ENCODE data around the gene TMEM92.

Gene TMEM92

DNA sequence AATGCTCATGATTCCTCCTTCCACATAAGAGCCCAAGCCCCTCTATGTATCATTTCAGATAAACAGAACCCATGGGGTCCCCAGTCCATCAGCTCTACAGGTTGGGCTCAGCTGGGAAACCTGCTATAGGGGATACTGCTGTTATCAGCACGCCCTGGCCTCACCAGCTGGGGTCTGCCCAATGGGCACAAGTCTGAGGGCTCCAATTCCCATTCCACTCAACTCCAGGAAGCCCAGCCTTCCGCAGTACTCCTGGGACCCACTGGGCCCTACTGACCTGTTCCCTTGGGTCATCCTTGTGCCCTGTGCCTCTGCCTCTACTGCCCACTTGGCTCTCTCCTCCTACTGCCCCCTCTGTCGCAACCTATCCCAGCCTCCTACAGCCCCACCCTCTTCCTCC, 55.5 kb downstream of the TMEM92 start:
- DNase-seq: no peak

DNA sequence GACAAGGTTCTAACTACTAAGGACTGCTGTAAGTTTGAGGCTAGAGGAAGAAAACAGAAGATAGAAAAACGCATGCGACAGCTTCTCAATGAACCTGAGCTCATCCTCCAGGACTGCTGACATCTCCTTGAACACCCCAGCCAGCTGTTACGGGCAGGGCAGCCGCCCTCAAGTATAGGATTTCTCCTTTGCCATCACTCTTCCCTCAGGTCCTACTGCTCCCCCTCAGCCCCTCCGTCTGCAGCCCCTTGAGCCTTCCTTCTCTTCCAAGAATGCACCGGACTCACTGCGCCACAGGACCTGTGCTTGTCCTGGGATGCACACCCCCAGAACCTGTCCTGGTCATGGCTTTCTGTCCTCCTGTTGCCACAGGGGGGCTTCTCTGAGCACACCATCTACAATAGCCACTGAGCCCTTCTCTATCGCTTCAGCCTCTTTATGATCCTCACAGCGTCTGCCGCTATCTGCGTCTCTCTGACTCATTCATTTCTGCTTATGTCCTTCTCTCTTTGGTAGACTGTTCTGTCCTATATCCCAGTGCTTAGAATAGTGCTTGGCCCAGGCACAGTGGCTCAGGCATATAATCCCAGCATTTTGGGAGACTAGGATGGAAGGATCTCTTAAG, 56.0 kb downstream of the TMEM92 start:
- DNase-seq: no peak
